ENCODE data around the gene UGGT1.

GRCh38 chr2:128157644-128158043 lies 66.6 kb downstream of the UGGT1 start:
- TF ChIP-seq, protein P1, sequence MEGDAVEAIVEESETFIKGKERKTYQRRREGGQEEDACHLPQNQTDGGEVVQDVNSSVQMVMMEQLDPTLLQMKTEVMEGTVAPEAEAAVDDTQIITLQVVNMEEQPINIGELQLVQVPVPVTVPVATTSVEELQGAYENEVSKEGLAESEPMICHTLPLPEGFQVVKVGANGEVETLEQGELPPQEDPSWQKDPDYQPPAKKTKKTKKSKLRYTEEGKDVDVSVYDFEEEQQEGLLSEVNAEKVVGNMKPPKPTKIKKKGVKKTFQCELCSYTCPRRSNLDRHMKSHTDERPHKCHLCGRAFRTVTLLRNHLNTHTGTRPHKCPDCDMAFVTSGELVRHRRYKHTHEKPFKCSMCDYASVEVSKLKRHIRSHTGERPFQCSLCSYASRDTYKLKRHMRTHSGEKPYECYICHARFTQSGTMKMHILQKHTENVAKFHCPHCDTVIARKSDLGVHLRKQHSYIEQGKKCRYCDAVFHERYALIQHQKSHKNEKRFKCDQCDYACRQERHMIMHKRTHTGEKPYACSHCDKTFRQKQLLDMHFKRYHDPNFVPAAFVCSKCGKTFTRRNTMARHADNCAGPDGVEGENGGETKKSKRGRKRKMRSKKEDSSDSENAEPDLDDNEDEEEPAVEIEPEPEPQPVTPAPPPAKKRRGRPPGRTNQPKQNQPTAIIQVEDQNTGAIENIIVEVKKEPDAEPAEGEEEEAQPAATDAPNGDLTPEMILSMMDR (IDR thresholded peaks at IDR 0.05; ENCODE audit: insufficient read depth, low read depth, low read length): no peak
- TF ChIP-seq EZH2 (IDR thresholded peaks at IDR 0.05; ENCODE audit: insufficient read depth, low read length): no peak
